Ecto neural progenitor cell (in vitro differentiated cells): ENCODE measurements around the gene COPS9.
A peak's percentile ranks its signal among the peaks of the same experiment; 100 is the strongest.

Source experiments
- DNase-seq: peaks from one replicate; pipeline ENCODE4 v3.0.0-alpha.2; 2018; ENCODE audit warnings: low spot score

Gene COPS9

GRCh38 chr2:240136013-240136670 is at the start of gene COPS9:
Gene COPS9, minus strand, starts transcription at chr2:240136305. Its CDS starts 21 bp downstream, at chr2:240136284.
- peak; percentile 91 for DNase-seq

GRCh38 chr2:240184656-240185055 is 48.6 kb upstream of the COPS9 start:
- no peak for DNase-seq

- DNase-seq, result no peak
Observed at GRCh38 chr2:240183875-240184590, 47.9 kb upstream of the COPS9 start.

GRCh38 chr2:240183006-240183874 is 47.1 kb upstream of the COPS9 start:
- no peak for DNase-seq

GRCh38 chr2:240182476-240182875 is 46.4 kb upstream of the COPS9 start:
- no peak for DNase-seq

GRCh38 chr2:240182001-240182400 is 45.9 kb upstream of the COPS9 start:
- DNase-seq, result no peak

GRCh38 chr2:240179941-240180666 is 44.0 kb upstream of the COPS9 start:
- DNase-seq, result no peak

GRCh38 chr2:240179186-240179815 is 43.2 kb upstream of the COPS9 start:
- no peak for DNase-seq

GRCh38 chr2:240178564-240178963 is 42.5 kb upstream of the COPS9 start:
- DNase-seq, result no peak

GRCh38 chr2:240174496-240174895 is 38.4 kb upstream of the COPS9 start:
- DNase-seq, result no peak

- no peak for DNase-seq
Observed at GRCh38 chr2:240172071-240172895, 36.2 kb upstream of the COPS9 start.

- DNase-seq, result no peak
Observed at GRCh38 chr2:240170883-240171282, 34.8 kb upstream of the COPS9 start.

- DNase-seq, result peak; percentile 74
Observed at GRCh38 chr2:240170354-240170735, 34.2 kb upstream of the COPS9 start.

GRCh38 chr2:240169486-240170353 is 33.6 kb upstream of the COPS9 start:
- DNase-seq, result no peak

GRCh38 chr2:240168546-240169361 is 32.6 kb upstream of the COPS9 start:
- DNase-seq, result no peak

- DNase-seq, result no peak
Observed at GRCh38 chr2:240168041-240168440, 31.9 kb upstream of the COPS9 start.

GRCh38 chr2:240167588-240167880 is 31.4 kb upstream of the COPS9 start:
- no peak for DNase-seq

- DNase-seq, result no peak
Observed at GRCh38 chr2:240166761-240167587, 30.9 kb upstream of the COPS9 start.
